ENCODE results near the gene WNT3. TPM values are rescaled to one million over a fixed set of nuclear protein-coding genes. Genes with fewer than 3 reads are reported as not detected.
A peak's percentile ranks its signal among the peaks of the same experiment; 100 is the strongest.
"Not testable (repeated sequence)": the region's sequence is repeated elsewhere in the genome, so short reads cannot be mapped to it uniquely, and the experiment has no call there.

The WNT3 gene
- total RNA-seq, 1 donor from 2014 or later: 1.1 TPM

DNA sequence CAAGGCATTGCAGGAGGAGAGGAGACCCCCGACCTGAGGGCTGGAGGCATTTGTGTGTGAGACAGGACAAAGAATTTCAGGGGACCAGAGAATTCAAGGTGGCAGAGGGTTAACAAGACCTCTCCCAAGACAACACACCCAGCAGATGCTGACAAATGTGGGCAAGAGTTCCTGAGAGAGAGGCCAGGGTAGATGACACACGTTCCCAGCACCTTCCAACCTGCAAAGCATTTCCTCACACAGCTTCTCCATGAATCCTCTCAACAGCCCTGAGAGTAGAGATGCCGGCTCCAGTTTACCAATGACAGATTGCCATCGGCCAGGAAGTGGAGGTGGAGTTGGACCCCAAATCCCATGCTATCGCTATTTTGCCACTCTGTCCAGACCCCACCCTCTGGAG, 25.0 kb downstream of the WNT3 start:
- Histone ChIP-seq H3K4me1 (peaks cover 4% of the 10 kb centered on the region), H3F3A (ENCODE audit: low read depth) (peaks cover 2% of the 10 kb centered on the region), H3K4me3 (no peak overlapping the region), H3K79me2 (ENCODE audit: low read depth) (no peaks in the 10 kb centered on the region), H3K27ac (no peak overlapping the region), H3K27me3 (peaks cover 49% of the 10 kb centered on the region), H3K4me2 (no peak overlapping the region), H2AFZ (replicated peaks) (no peak overlapping the region), H4K20me1 (ENCODE audit: low read depth) (no peaks in the 10 kb centered on the region), H3K9me3 (ENCODE audit: low read depth) (no peaks in the 10 kb centered on the region), H3K36me3 (no peaks in the 10 kb centered on the region), H3K9ac (no peak overlapping the region)
- TF ChIP-seq EZH2 (IDR thresholded peaks at IDR 0.05) (no peak), EZH2phosphoT487 (IDR thresholded peaks at IDR 0.05) (no peak)
- TF ChIP-seq, protein P1, sequence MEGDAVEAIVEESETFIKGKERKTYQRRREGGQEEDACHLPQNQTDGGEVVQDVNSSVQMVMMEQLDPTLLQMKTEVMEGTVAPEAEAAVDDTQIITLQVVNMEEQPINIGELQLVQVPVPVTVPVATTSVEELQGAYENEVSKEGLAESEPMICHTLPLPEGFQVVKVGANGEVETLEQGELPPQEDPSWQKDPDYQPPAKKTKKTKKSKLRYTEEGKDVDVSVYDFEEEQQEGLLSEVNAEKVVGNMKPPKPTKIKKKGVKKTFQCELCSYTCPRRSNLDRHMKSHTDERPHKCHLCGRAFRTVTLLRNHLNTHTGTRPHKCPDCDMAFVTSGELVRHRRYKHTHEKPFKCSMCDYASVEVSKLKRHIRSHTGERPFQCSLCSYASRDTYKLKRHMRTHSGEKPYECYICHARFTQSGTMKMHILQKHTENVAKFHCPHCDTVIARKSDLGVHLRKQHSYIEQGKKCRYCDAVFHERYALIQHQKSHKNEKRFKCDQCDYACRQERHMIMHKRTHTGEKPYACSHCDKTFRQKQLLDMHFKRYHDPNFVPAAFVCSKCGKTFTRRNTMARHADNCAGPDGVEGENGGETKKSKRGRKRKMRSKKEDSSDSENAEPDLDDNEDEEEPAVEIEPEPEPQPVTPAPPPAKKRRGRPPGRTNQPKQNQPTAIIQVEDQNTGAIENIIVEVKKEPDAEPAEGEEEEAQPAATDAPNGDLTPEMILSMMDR (IDR thresholded peaks at IDR 0.05): no peak
- Mint-ChIP-seq H3K9me3 (peaks cover 5% of the 10 kb centered on the region), H3K36me3 (peaks cover 36% of the 10 kb centered on the region), H3K27ac (peak overlapping the region; percentile 76), H3K27me3 (ENCODE audit: insufficient read depth, low read depth) (peaks cover 14% of the 10 kb centered on the region), H3K4me1 (peaks cover 53% of the 10 kb centered on the region), H3K4me3 (no peak overlapping the region)
- DNase-seq (ENCODE audit: low spot score): no peak

DNA sequence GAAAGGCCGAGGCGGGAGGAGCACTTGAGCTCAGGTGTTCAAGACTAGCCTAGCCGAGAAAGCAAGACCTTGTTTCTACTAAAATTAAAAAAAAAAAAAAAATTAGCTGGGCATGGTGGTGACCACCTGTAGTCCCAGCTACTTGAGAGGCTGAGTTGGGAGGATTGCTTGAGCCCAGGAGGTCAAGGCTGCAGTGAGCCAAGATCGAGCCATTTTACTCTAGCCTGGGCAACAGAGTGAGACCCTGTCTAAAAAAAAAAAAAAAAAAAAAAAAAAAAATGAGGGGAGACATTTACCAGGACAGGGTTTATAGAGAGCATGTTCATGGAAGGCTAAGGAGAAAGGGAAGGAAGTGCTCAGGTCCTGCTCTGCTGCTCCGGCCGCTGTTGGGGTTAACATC, 25.5 kb downstream of the WNT3 start:
- H3K27ac Mint-ChIP-seq, H3K9me3 Mint-ChIP-seq: not testable (repeated sequence)
- peaks cover 54% of the 10 kb centered on the region for H3K27me3 ChIP-seq

DNA sequence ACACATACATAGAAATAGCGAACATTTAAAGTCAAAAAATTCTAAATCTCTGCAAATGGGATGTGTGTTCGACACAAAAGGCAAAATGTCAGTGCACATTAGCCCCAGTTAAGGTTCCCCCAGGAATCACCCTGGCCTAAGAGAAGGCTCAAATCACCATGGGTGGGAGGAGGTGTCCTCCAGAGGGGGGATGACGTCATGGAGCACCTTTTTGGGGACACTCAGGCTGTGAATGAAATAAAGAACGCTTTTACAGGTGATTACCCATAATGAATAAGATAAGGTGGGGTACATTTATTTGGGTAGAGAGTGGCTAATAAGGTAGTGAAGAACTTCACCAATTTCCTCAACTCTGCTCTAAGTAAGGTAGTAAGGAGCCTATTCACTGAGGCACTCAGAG, 26.4 kb downstream of the WNT3 start:
- peaks cover 36% of the 10 kb centered on the region for H3K36me3 Mint-ChIP-seq
- peaks cover 5% of the 10 kb centered on the region for H3F3A ChIP-seq (ENCODE audit: low read depth)
- H3K27me3 Mint-ChIP-seq (ENCODE audit: insufficient read depth, low read depth): peaks cover 12% of the 10 kb centered on the region
- H3K4me1 Mint-ChIP-seq: peaks cover 56% of the 10 kb centered on the region
- H3K9ac ChIP-seq: no peak overlapping the region
- no peaks in the 10 kb centered on the region for H3K9me3 ChIP-seq (ENCODE audit: low read depth)
- no peak overlapping the region for H2AFZ ChIP-seq (replicated peaks)
- H3K27ac ChIP-seq: no peak overlapping the region
- DNase-seq (ENCODE audit: low spot score): no peak
- peaks cover 63% of the 10 kb centered on the region for H3K27me3 ChIP-seq
- H4K20me1 ChIP-seq (ENCODE audit: low read depth): no peaks in the 10 kb centered on the region
- peaks cover 5% of the 10 kb centered on the region for H3K9me3 Mint-ChIP-seq
- peaks cover 6% of the 10 kb centered on the region for H3K4me1 ChIP-seq
- no peak for TF ChIP-seq EZH2 (IDR thresholded peaks at IDR 0.05)
- TF ChIP-seq, protein P1 (IDR thresholded peaks at IDR 0.05): no peak
- TF ChIP-seq EZH2phosphoT487 (IDR thresholded peaks at IDR 0.05): no peak
- H3K79me2 ChIP-seq (ENCODE audit: low read depth): no peaks in the 10 kb centered on the region
- no peak overlapping the region for H3K4me3 Mint-ChIP-seq
- H3K4me2 ChIP-seq: no peak overlapping the region
- no peak overlapping the region for H3K4me3 ChIP-seq
- peak overlapping the region; percentile 38 for H3K27ac Mint-ChIP-seq
- no peaks in the 10 kb centered on the region for H3K36me3 ChIP-seq

More for the DNA sequence above, 25.5 kb downstream of the WNT3 start:
- peaks cover 16% of the 10 kb centered on the region for H3K27me3 Mint-ChIP-seq (ENCODE audit: insufficient read depth, low read depth)
- H3K4me3 Mint-ChIP-seq; H3K79me2 ChIP-seq (ENCODE audit: low read depth); H3K36me3 ChIP-seq; H3K4me2 ChIP-seq; H3K9me3 ChIP-seq (ENCODE audit: low read depth); H2AFZ ChIP-seq (replicated peaks); H3K4me1 ChIP-seq; H3F3A ChIP-seq (ENCODE audit: low read depth); H4K20me1 ChIP-seq (ENCODE audit: low read depth); DNase-seq (ENCODE audit: low spot score); H3K9ac ChIP-seq; H3K27ac ChIP-seq; H3K4me3 ChIP-seq: not testable (repeated sequence)
- H3K36me3 Mint-ChIP-seq: peaks cover 41% of the 10 kb centered on the region
- peaks cover 57% of the 10 kb centered on the region for H3K4me1 Mint-ChIP-seq

DNA sequence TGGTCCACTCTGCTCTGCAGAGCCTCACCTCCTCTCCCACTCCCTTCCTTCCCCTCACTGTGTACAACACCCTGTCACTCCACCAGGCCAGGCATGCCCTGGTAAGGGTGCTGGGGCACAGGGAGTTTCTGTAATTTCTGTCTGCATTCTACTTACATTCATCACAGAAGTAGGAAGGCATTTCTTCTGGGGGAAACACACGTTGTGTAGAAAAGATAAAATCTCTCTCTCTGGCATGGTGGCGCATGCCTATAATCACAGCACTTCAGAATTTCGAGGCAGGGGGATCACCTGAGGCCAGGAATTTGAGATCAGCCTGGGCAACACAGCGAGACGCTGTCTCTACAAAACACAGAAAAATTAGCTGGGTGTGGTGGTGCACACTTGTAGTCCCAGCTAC, 27.0 kb downstream of the WNT3 start:
- no peak for DNase-seq (ENCODE audit: low spot score)
- peaks cover 61% of the 10 kb centered on the region for H3K4me1 Mint-ChIP-seq
- peaks cover 35% of the 10 kb centered on the region for H3K36me3 Mint-ChIP-seq
- peaks cover 12% of the 10 kb centered on the region for H3K27me3 Mint-ChIP-seq (ENCODE audit: insufficient read depth, low read depth)
- Histone ChIP-seq H3F3A (ENCODE audit: low read depth) (peaks cover 5% of the 10 kb centered on the region), H4K20me1 (ENCODE audit: low read depth) (no peaks in the 10 kb centered on the region), H3K9me3 (ENCODE audit: low read depth) (no peaks in the 10 kb centered on the region), H3K27me3 (peaks cover 67% of the 10 kb centered on the region), H3K36me3 (no peaks in the 10 kb centered on the region), H3K9ac (no peak overlapping the region), H2AFZ (replicated peaks) (no peak overlapping the region), H3K4me2 (no peak overlapping the region), H3K79me2 (ENCODE audit: low read depth) (no peaks in the 10 kb centered on the region), H3K4me1 (peaks cover 6% of the 10 kb centered on the region), H3K4me3 (no peak overlapping the region), H3K27ac (no peak overlapping the region)
- TF ChIP-seq, protein P1 (IDR thresholded peaks at IDR 0.05): no peak
- TF ChIP-seq EZH2 (IDR thresholded peaks at IDR 0.05) (no peak), EZH2phosphoT487 (IDR thresholded peaks at IDR 0.05) (no peak)
- H3K9me3 Mint-ChIP-seq: peaks cover 5% of the 10 kb centered on the region
- no peak overlapping the region for H3K4me3 Mint-ChIP-seq
- H3K27ac Mint-ChIP-seq: no peak overlapping the region

Data from neural progenitor cell (in vitro differentiated cells).